Measurements from ENCODE around the gene AP1S1.

DNA sequence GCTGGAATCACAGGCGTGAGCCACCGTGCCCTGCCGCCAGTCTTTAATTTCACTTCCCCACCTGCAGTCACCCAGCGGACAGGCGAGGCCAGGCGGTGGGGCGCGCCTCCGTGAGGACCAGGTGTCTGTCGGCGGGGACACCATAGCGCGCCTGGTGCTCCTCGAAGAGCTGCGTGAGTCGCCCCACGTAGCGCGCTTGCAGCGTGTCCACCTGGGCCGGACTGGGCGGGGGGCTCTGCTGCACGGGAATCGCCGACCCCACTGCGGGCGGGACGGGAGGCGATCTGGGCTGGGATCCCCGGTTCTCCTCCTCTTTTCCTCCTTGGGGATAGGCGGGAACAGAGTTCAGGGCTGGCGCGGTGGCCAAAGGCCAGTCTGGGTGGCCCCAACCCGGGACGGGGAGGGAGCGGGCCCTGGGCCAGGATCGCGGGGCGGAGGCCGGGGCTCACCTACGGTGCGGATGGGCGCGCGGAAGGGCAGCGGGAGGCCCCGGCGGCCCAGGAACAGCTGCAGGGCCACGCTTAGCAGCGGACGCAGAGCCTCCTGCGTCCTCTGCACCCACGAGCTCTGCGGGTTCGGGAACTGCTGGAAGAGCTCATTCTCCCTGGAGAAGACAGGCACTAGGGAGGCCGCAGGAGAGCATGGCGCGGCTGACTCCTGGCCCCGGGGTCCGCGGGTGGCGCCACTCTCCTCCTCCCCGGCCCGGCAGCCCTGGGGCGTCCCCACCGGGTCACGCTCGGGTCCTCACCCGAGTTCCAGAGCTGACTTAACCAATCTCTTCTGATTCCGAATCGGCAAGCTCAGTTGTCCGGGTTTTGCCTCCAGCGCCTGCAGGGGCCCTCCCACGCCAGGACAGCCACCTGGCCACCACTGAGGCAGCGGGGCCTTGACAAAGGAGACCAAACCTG, 47.7 kb downstream of the AP1S1 start:
- TF ChIP-seq POLR2A (IDR thresholded peaks at IDR 0.05; ENCODE audit: low read depth, low read length) (no peak), POLR2AphosphoS5 (IDR thresholded peaks at IDR 0.05; ENCODE audit: low read depth, low read length) (no peak), TAF1 (IDR thresholded peaks at IDR 0.05; ENCODE audit: low read depth, low read length) (no peak), SPI1 (IDR thresholded peaks at IDR 0.05; ENCODE audit: low read depth, low read length) (peak; percentile 38), POU2F2 (IDR thresholded peaks at IDR 0.05; ENCODE audit: low read depth, low read length) (no peak)

Data from GM12891 (cell line).